Measurements from ENCODE around the gene ZIC1. TPM values are rescaled to one million over a fixed set of nuclear protein-coding genes. Genes with fewer than 3 reads are reported as not detected.

The ZIC1 gene
- total RNA-seq, 1 experiment from 2014 or later, result not detected

GRCh38 chr3:147420353-147421183 lies 11.4 kb downstream of the ZIC1 start:
- no peaks in the 10 kb centered on the region; a peak in 1 of 7 replicates for H3K36me3 Mint-ChIP-seq (ENCODE audit: insufficient read depth in 1 of 3, low read depth in 3 of 3)
- no peak overlapping the region for H4K91ac ChIP-seq (ENCODE audit: insufficient read length, low read depth, low read length)
- H2AFZ ChIP-seq (ENCODE audit: low read length), result no peak overlapping the region
- H2BK120ac ChIP-seq (ENCODE audit: low read depth, low read length, poor library complexity, severe bottlenecking), result no peak overlapping the region
- no peak for TF ChIP-seq CTCF (conservative IDR thresholded peaks at IDR 0.05)
- no peak overlapping the region for H3K4ac ChIP-seq (ENCODE audit: low read depth, low read length)
- no peaks in the 10 kb centered on the region for H3K79me2 ChIP-seq (ENCODE audit: insufficient read depth, low read length)
- H3K4me1 Mint-ChIP-seq, result peaks cover 36 to 61% of the 10 kb centered on the region in 2 experiments
- no peaks in the 10 kb centered on the region; a peak in 2 of 5 replicates for H3K9me3 Mint-ChIP-seq
- H2BK20ac ChIP-seq (ENCODE audit: low read depth, low read length, poor library complexity, severe bottlenecking), result no peak overlapping the region
- H3K27me3 ChIP-seq (ENCODE audit: insufficient read depth, low read length), result peaks cover 83% of the 10 kb centered on the region
- no peaks in the 10 kb centered on the region for H3K79me1 ChIP-seq (ENCODE audit: insufficient read depth, low read depth, low read length, poor library complexity, severe bottlenecking)
- peak overlapping the region in 1 of 2 experiments; percentile 82; a peak in 3 of 5 replicates for H3K4me3 Mint-ChIP-seq
- no peak overlapping the region for H3K56ac ChIP-seq (ENCODE audit: insufficient read length, low read depth, low read length)
- no peak for DNase-seq
- no peak overlapping the region for H2BK12ac ChIP-seq (ENCODE audit: insufficient read length, low read depth, low read length)
- no peak overlapping the region for H3K27ac ChIP-seq (ENCODE audit: insufficient read length, low read depth, low read length)
- H3K23ac ChIP-seq (ENCODE audit: insufficient read length, low read depth, low read length), result no peak overlapping the region
- H3K18ac ChIP-seq (ENCODE audit: insufficient read length, low read depth, low read length), result no peak overlapping the region
- no peak overlapping the region for H4K5ac ChIP-seq (ENCODE audit: insufficient read length, low read depth, low read length)
- H3K27ac Mint-ChIP-seq, result no peak overlapping the region
- no peak overlapping the region for H4K8ac ChIP-seq (replicated peaks; ENCODE audit: insufficient read length, low read depth, low read length)
- no peak overlapping the region for H3K9ac ChIP-seq (ENCODE audit: extremely low read depth, insufficient read length, low read length)
- H3K23me2 ChIP-seq (ENCODE audit: insufficient read length, low read depth, low read length, poor library complexity, severe bottlenecking), result peaks cover 22% of the 10 kb centered on the region
- no peak overlapping the region for H2BK15ac ChIP-seq (ENCODE audit: low read depth, low read length)
- H3K4me2 ChIP-seq (ENCODE audit: insufficient read depth, insufficient read length, low read length), result peak overlapping the region; percentile 87
- H2BK5ac ChIP-seq (ENCODE audit: insufficient read length, low read length), result no peak overlapping the region
- no peaks in the 10 kb centered on the region for H3K9me3 ChIP-seq (ENCODE audit: control insufficient read depth, low read depth, low read length)
- WGBS (ENCODE audit: extremely low coverage, insufficient read length, low lambda C conversion rate), result no CpG with 5 or more reads among the region's 32 CpGs
- peaks cover 5% of the 10 kb centered on the region; the same call in 1 of the 2 replicates for H3K4me1 ChIP-seq (ENCODE audit: insufficient read depth, low read length)
- no peak overlapping the region for H3K14ac ChIP-seq (ENCODE audit: insufficient read depth, low read length)
- H2AK5ac ChIP-seq (ENCODE audit: insufficient read length, low read length), result no peak overlapping the region
- H3T11ph ChIP-seq (ENCODE audit: low read length), result no peak overlapping the region
- H3K27me3 Mint-ChIP-seq (ENCODE audit: low read depth), result peaks cover 100% of the 10 kb centered on the region
- H4K20me1 ChIP-seq (ENCODE audit: control insufficient read depth, insufficient read depth, insufficient read length), result no peaks in the 10 kb centered on the region
